ENCODE measurements around the gene TIFAB.

Gene TIFAB

GRCh38 chr5:135436951-135437418, 15.2 kb downstream of the TIFAB start:
- CTCF ChIA-PET: interaction anchor here (0.7 to 3.0 kb wide), 5 partner anchors 10 to 133 kb away, joined by 3 to 18 read pairs (median 6); no protein-coding TSS in a partner anchor
- H3K27ac ChIP-seq (ENCODE audit: extremely low read depth, low read depth, low read length): no peak overlapping the region
- no peak overlapping the region for H3K4me3 ChIP-seq (ENCODE audit: low read depth, low read length)
- no peaks in the 10 kb centered on the region for H3K4me1 ChIP-seq (ENCODE audit: control insufficient read depth, insufficient read depth, low read length)
- POLR2A ChIA-PET: no interaction called here
- H3K9me3 ChIP-seq (ENCODE audit: control insufficient read depth, insufficient read depth, low read depth, low read length): no peaks in the 10 kb centered on the region
- TF ChIP-seq KLF7 (tag by site-specific recombination; IDR thresholded peaks at IDR 0.05; ENCODE audit: borderline replicate concordance) (no peak), KLF10 (tag by site-specific recombination; IDR thresholded peaks at IDR 0.05) (no peak), ZNF548 (tag by site-specific recombination; IDR thresholded peaks at IDR 0.05) (no peak), ZNF473 (tag by site-specific recombination; IDR thresholded peaks at IDR 0.05) (no peak), REPIN1 (tag by site-specific recombination; IDR thresholded peaks at IDR 0.05; ENCODE audit: low read depth) (no peak), ZNF654 (tag by site-specific recombination; IDR thresholded peaks at IDR 0.05; ENCODE audit: low read depth) (no peak), ZFP3 (tag by site-specific recombination; IDR thresholded peaks at IDR 0.05; ENCODE audit: low read depth) (no peak), ZNF18 (tag by site-specific recombination; IDR thresholded peaks at IDR 0.05) (no peak), SETDB1 (IDR thresholded peaks at IDR 0.05; ENCODE audit: insufficient read length, low read length) (no peak), ZNF341 (tag by site-specific recombination; IDR thresholded peaks at IDR 0.05; ENCODE audit: low read depth) (no peak), ZNF747 (tag by site-specific recombination; IDR thresholded peaks at IDR 0.05) (no peak), ZNF366 (tag by site-specific recombination; conservative IDR thresholded peaks at IDR 0.05) (no peak), ZNF2 (tag by site-specific recombination; IDR thresholded peaks at IDR 0.05) (no peak), YY2 (tag by site-specific recombination; IDR thresholded peaks at IDR 0.05) (no peak), OSR2 (tag by site-specific recombination; IDR thresholded peaks at IDR 0.05) (no peak), BCL11B (tag by site-specific recombination; IDR thresholded peaks at IDR 0.05; ENCODE audit: low read depth) (no peak), PRDM1 (tag by site-specific recombination; IDR thresholded peaks at IDR 0.05) (no peak)
- no peaks in the 10 kb centered on the region for H3K36me3 ChIP-seq (ENCODE audit: control insufficient read depth in 2 of 2, insufficient read depth in 1 of 2, low read length in 2 of 2)

GRCh38 chr5:135435467-135436330, 16.5 kb downstream of the TIFAB start:
- ChIA-PET POLR2A (no interaction called here), CTCF (interaction anchor here (0.7 to 3.0 kb wide), 7 partner anchors 9 to 232 kb away, joined by 3 to 18 read pairs (median 6); partner anchors contain the start of gene DCANP1)
- no peak overlapping the region for H3K27ac ChIP-seq (ENCODE audit: extremely low read depth, low read depth, low read length)

More at GRCh38 chr5:135435467-135436330, 16.5 kb downstream of the TIFAB start:
- Histone ChIP-seq H3K9me3 (ENCODE audit: control insufficient read depth, insufficient read depth, low read depth, low read length) (no peaks in the 10 kb centered on the region), H3K4me3 (ENCODE audit: low read depth, low read length) (no peak overlapping the region), H3K4me1 (ENCODE audit: control insufficient read depth, insufficient read depth, low read length) (no peaks in the 10 kb centered on the region), H3K36me3 (ENCODE audit: control insufficient read depth in 2 of 2, insufficient read depth in 1 of 2, low read length in 2 of 2) (no peaks in the 10 kb centered on the region)
- TF ChIP-seq SCRT1 (tag by site-specific recombination; IDR thresholded peaks at IDR 0.05; ENCODE audit: borderline replicate concordance) (no peak), ZNF324 (tag by site-specific recombination; IDR thresholded peaks at IDR 0.05) (no peak), KLF17 (tag by site-specific recombination; IDR thresholded peaks at IDR 0.05) (no peak), PRDM4 (tag by site-specific recombination; IDR thresholded peaks at IDR 0.05) (no peak), ZBTB49 (tag by site-specific recombination; IDR thresholded peaks at IDR 0.05; ENCODE audit: low read depth) (no peak), ZNF280D (tag by site-specific recombination; IDR thresholded peaks at IDR 0.05) (no peak)
